GM12874 (cell line): ENCODE data around the gene HIVEP3.

ENCODE experiments used
- CTCF ChIP-seq: IDR thresholded peaks from 2 replicates; pipeline ENCODE4 v1.5.1; 2011; ENCODE audit warnings: low read depth, mild to moderate bottlenecking, control low read depth, low read length, moderate library complexity; ENCODE audit not compliant: insufficient read depth

The HIVEP3 gene

GRCh38 chr1:41891199-41891896, 27.4 kb downstream of the HIVEP3 start:
- TF ChIP-seq CTCF, result peak; percentile 49

GRCh38 chr1:41890825-41891198, 27.9 kb downstream of the HIVEP3 start:
- TF ChIP-seq CTCF, result no peak

GRCh38 chr1:41889506-41890414, 29.0 kb downstream of the HIVEP3 start:
- TF ChIP-seq CTCF, result no peak

GRCh38 chr1:41888756-41889155, 30.0 kb downstream of the HIVEP3 start:
- TF ChIP-seq CTCF, result no peak

GRCh38 chr1:41887365-41887764, 31.4 kb downstream of the HIVEP3 start:
- TF ChIP-seq CTCF, result no peak

- TF ChIP-seq CTCF, result no peak
Observed at GRCh38 chr1:41884256-41885230, 34.2 kb downstream of the HIVEP3 start.

GRCh38 chr1:41883507-41883906, 35.2 kb downstream of the HIVEP3 start:
- no peak for TF ChIP-seq CTCF
